ENCODE measurements around the gene GTF3C1. TPM values are rescaled to one million over a fixed set of nuclear protein-coding genes. Genes with fewer than 3 reads are reported as not detected.

Gene GTF3C1
- total RNA-seq, 1 experiment from 2014 or later, result 88.2 TPM

DNA sequence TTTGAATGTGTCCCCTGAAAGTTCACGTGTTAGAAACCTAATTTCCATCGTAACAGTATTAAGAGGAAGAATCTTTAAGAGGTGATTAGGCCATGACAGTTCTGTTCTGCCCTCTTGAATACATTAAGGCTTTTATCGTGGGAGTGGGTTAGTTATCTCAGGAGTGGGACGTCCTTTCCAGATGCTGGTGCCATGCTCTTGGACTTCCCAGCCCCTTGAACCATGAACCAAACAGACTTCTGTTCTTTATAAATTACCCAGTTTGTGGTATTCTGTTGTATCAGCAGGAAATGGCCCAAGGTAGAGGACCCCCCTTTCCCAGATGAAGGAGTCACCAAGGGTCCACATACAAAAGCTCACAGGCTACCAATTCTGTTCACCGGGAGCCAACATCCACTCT, 10.1 kb downstream of the GTF3C1 start:
- no peak for DNase-seq
- Histone ChIP-seq H3K36me3 (peaks cover 93% of the 10 kb centered on the region), H3K27me3 (no peaks in the 10 kb centered on the region), H3K9me3 (no peaks in the 10 kb centered on the region), H3K4me3 (no peak overlapping the region)

DNA sequence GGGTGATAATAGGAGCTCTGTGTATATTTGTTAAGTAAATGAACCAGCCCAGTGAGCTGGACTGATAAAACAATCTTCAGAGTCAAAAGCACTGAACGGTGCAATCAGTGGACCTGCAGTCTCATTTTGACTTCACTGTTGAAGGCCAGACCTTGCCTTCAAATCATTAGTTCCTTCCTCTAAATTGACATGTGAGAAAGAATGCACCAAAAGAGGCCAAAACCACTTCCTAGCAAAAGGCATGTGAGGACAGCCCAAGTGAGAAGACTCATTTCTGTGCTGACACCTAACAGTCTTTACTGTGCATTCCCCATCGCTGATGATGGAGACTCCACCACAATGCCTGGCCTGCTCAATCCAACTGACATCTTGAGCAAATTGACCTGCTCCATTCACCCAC, 10.6 kb downstream of the GTF3C1 start:
- H3K27me3 ChIP-seq, result no peaks in the 10 kb centered on the region
- H3K9me3 ChIP-seq, result no peaks in the 10 kb centered on the region
- DNase-seq, result no peak
- H3K36me3 ChIP-seq, result peaks cover 93% of the 10 kb centered on the region
- no peak overlapping the region for H3K4me3 ChIP-seq

DNA sequence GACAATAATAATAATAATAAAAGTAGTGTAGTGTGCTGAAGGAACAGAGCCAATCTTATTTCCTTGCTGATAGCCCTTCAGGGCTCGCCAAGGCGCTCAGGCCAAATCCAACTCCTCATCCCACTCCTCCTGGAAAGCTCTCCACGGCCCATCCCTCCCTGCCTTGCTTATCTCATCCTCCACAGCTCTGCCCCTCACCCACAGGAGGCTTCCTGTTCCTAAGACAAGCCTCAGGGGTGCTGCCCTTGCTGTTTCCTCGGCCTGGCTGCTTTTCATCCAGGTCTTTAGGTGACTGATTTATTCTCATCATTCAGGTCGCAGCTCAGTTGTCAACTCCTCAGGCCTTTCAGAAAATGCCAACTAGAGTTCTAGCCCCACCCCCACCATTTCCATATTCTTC, 11.2 kb downstream of the GTF3C1 start:
- DNase-seq, result no peak
- Histone ChIP-seq H3K9me3 (no peaks in the 10 kb centered on the region), H3K36me3 (peaks cover 93% of the 10 kb centered on the region), H3K27me3 (no peaks in the 10 kb centered on the region), H3K4me3 (no peak overlapping the region)

DNA sequence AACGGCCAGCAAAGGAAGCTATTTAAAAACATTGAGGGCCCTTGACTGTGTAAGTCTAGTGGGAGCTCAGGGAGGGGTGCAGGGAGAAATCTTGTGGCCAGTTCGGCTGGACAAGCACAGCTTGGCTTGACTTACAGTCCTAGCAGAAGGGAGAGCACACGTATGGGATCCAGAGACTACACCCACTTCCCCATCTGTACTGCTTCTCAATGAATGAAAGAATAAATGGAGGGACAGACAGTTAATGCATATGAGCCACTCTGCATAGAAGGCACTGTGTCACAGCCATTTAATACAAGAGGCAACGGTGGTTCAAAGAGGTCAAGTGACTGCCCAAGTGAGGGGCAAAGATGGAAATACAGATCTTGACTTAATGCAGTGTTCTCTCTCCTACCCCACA, 15.5 kb downstream of the GTF3C1 start:
- Histone ChIP-seq H3K4me3 (no peak overlapping the region), H3K36me3 (peaks cover 93% of the 10 kb centered on the region), H3K9me3 (no peaks in the 10 kb centered on the region), H3K27me3 (no peaks in the 10 kb centered on the region)
- no peak for DNase-seq

DNA sequence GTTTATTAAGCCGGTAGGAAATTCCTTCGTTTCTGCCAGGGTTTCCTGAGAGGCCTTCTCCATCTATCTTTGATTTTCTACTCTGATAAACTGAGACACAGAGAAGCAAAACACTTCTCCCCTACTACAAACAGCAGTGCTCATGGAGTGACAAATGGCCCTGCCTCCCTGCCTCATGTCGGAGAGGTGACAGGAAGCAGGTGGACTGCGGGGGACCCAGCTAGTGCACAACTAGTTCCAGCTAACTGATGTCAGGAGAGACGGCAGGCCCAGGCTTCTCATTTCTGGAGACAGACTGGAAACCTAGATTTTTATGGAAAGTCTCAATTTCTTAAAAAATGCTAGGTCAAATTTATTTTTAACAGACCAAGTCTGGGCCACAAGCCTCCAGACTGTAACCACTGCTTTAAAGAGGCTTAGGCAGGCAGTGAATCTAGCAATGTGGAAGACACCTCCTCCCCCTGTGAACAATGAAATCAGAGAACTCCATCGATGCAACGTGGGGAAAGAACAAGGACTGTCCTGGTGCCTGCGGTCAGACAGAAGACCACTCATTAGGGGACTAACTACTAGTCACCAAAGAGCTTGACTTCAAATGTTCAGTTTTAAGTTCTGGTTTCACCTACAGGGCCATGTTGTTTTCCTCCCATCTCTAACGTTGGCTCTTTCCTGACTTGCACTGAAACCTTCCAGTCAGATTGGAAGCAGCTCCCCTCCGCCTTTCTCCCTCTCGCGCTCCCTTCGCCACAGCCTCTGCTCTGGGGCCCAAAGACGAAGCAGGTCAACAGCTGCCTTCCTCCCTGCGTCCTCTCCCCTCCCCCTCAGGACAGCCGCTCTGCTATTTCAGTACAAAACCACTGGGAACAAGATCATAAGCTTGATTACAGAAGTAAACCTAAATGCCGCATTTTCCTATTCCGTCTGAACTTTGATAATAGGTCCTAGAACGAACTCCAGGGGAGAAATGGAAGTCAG, 17.6 kb downstream of the GTF3C1 start:
- Histone ChIP-seq H3K4me3 (no peak overlapping the region), H3K36me3 (peaks cover 95% of the 10 kb centered on the region), H3K9me3 (no peaks in the 10 kb centered on the region), H3K27me3 (no peaks in the 10 kb centered on the region)
- DNase-seq, result no peak

DNA sequence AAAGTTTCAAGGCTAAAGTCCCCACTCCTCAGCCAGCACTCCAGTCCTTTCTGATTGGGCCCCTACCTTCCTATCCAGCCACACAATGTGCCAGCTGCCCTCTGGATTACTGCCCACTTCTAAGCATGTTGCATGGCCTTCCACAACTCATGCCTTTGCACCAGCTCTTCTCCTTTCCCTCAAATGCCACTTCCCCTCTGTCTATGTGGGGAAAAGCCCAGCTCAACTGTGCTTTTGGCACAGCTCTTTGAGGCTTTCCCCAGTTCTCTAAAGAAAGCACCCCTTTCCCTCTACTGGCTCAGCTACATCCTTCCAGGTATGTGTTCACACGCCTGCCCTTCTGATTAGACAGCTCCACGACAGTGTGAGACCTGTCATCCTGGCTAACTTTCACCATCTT, 18.5 kb downstream of the GTF3C1 start:
- H3K4me3 ChIP-seq, result no peak overlapping the region
- no peak for DNase-seq
- no peaks in the 10 kb centered on the region for H3K9me3 ChIP-seq
- no peaks in the 10 kb centered on the region for H3K27me3 ChIP-seq
- peaks cover 95% of the 10 kb centered on the region for H3K36me3 ChIP-seq

DNA sequence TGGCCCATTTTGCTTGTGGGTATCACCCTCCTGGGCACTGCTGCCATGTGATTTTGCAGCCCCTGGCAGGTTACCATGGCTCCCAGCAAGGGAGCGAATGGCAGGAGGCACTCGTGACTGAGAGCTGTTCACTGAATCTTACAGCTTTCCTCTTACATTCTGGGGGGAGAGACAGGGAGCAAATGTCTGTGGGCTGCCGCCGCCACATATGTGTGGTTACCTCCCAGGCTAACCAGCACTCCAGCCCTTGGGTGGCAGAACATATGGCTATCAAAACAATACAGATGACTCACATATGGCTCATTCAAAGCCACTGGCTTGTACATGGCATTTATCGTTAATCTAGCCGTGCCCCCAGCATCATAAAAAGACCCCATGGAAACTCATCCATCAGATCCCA, 19.8 kb downstream of the GTF3C1 start:
- no peak overlapping the region for H3K4me3 ChIP-seq
- H3K9me3 ChIP-seq, result no peaks in the 10 kb centered on the region
- peaks cover 93% of the 10 kb centered on the region for H3K36me3 ChIP-seq
- DNase-seq, result no peak
- H3K27me3 ChIP-seq, result no peaks in the 10 kb centered on the region

DNA sequence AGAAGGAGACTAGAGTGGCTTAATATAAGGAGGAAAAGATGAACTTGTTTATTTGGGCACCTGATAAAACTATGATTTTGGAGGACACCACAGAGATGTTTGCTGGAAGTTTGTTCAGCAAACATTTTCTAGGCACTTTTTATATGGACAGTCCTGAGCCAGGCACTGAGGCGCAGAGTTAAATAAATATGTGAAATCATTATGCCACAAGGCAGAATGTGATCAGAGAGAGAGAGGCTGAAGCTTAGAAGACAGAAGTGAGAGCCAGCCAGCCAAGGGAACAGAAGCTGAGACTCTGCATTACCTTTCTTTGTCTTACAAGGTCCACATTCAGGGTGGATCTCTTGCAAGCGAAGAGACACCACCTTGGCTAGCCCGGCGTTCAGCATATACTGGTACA, 21.4 kb downstream of the GTF3C1 start:
- peaks cover 95% of the 10 kb centered on the region for H3K36me3 ChIP-seq
- H3K27me3 ChIP-seq, result no peaks in the 10 kb centered on the region
- DNase-seq, result no peak
- no peaks in the 10 kb centered on the region for H3K9me3 ChIP-seq
- H3K4me3 ChIP-seq, result no peak overlapping the region

DNA sequence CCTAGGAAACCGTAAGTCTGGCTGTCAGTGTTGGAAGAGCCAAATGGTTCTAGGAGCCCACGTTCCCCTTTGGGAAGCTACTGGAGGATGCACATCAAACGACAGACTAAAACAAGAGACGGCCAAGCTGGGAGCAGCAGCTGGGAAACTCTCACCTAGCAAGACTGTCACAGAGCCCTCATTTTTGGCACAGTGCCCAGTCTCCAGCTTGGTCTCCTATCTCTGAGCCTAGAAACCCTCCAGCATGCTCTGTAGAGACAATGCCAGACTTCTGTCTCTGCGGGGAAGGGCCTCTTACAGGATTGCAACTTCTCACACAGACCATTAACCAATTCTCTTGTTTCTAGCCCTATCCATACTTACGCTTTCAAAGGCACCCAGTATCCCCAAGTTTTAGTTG, 23.5 kb downstream of the GTF3C1 start:
- Histone ChIP-seq H3K9me3 (no peaks in the 10 kb centered on the region), H3K27me3 (no peaks in the 10 kb centered on the region), H3K36me3 (peaks cover 90% of the 10 kb centered on the region), H3K4me3 (no peak overlapping the region)
- DNase-seq, result no peak

DNA sequence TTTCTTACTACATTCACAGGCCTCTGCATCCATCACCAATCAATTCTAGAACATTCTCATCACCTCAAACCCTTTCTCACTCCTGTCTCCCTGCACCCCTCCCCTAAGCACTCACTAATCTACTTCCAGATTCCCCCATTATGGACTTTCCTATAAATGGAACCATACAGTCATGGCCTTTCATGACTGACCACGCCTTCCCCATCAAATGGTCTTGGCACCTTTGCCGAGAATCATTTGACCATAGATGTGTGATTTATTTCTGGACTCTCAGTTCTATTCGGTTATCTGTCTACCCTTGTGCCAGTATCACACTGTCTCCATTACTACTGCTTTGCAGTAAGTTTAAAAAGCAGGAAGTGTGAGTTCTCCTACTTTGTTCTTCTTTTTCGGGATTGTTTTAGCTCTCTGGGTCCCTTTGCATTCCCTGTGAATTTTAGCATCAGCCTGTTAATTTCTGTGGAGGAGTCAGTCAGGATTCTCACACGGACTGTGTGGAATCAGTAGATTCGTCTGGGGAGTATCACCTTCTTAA, 27.5 kb downstream of the GTF3C1 start:
- no peaks in the 10 kb centered on the region for H3K27me3 ChIP-seq
- H3K9me3 ChIP-seq, result no peaks in the 10 kb centered on the region
- DNase-seq, result no peak
- peaks cover 78% of the 10 kb centered on the region for H3K36me3 ChIP-seq
- no peak overlapping the region for H3K4me3 ChIP-seq

DNA sequence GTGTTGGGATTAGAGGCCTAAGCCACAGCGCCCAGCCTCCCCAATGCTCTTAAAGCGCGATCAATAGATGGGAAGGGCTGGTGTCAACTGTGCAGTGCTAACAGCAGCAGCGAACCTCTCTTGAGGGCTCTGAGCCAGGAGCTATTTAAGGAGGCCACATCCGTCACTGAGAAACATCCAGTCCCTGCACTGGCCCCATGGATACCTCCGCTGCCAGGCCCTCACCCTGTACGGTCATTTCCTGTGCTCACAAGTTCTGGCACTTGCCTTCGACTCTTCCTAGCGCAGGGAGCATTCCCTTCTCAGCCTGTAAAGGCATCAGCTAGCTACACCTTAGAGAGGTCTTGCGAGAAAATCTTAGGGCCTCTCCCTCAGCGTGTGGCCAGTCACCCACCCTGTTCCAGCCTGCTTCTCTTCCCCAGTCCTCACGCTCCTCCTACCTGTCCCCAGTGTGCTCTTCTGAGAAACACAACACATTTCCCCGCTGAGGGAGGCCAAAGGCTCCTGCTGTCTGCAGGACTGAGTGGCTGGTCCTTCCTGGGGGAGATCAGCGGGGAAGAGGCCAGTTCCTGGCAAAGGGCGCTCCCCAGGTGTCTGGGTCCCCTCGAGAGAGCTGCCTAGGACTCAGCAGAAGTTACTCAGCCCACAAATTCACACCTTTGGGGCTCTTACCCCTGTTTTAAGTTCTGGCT, 28.6 kb downstream of the GTF3C1 start:
- peaks cover 67% of the 10 kb centered on the region for H3K36me3 ChIP-seq
- H3K4me3 ChIP-seq, result no peak overlapping the region
- no peak for DNase-seq
- H3K27me3 ChIP-seq, result no peaks in the 10 kb centered on the region
- H3K9me3 ChIP-seq, result no peaks in the 10 kb centered on the region

DNA sequence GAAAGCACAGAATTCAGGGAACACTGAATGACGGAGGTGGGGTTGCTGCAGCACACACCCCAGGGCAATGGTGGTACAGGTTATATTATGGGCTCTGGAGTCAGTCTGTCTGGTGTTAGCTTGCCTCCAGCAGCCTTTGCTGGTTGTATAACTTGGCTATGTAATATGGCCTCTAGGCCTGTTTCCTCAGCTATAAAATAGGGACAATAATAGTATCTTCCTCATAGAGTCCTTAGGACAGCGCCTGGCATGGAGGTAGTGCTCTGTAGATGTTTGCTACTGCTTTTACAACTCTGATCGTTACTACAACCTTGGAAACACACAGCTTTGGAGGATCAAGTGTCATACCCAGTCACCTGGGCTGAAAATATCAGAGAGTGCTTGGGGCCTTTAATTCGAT, 31.5 kb downstream of the GTF3C1 start:
- DNase-seq, result no peak
- H3K36me3 ChIP-seq, result peaks cover 65% of the 10 kb centered on the region
- H3K4me3 ChIP-seq, result no peak overlapping the region
- no peaks in the 10 kb centered on the region for H3K9me3 ChIP-seq
- H3K27me3 ChIP-seq, result no peaks in the 10 kb centered on the region

DNA sequence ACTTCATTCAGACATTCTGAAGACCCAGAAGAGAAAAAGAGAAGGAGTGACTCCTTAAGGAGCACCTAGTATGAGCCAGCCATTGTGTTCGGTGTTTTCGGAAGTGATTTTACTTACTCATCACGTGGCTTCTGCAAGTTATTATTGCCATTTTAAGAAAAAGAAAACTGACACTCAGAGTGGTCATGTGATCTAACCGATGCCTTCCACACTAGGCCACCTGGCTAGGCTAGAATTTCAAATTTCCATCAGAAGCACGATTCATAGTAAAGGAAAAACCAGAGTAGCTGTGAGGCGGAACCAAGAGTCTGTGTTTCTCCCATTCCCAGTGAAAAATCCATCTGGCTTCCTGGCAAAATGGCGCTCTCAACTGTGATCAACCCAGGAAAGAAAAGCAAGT, 32.0 kb downstream of the GTF3C1 start:
- Histone ChIP-seq H3K36me3 (peaks cover 67% of the 10 kb centered on the region), H3K4me3 (no peak overlapping the region), H3K9me3 (no peaks in the 10 kb centered on the region), H3K27me3 (no peaks in the 10 kb centered on the region)
- DNase-seq, result no peak

DNA sequence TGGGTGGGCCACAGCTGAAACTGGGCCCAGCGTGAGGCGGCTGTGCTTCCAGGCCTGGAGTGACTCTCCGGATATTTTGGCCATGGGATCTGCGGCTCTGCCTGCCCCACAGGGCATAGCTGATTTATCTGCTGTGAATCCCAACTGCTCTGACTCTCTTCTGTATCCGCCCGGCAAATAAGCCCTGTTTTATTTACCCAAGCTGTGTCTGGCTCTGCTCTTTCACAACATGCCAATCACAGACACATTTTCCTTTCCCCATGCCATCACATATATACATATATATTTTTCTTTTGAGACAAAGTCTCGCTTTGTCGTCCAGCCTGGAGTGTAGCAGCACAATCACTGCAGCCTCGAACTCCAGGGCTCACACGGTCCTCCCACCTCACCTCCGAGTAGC, 33.3 kb downstream of the GTF3C1 start:
- Histone ChIP-seq H3K27me3 (no peaks in the 10 kb centered on the region), H3K9me3 (no peaks in the 10 kb centered on the region), H3K36me3 (peaks cover 71% of the 10 kb centered on the region)

DNA sequence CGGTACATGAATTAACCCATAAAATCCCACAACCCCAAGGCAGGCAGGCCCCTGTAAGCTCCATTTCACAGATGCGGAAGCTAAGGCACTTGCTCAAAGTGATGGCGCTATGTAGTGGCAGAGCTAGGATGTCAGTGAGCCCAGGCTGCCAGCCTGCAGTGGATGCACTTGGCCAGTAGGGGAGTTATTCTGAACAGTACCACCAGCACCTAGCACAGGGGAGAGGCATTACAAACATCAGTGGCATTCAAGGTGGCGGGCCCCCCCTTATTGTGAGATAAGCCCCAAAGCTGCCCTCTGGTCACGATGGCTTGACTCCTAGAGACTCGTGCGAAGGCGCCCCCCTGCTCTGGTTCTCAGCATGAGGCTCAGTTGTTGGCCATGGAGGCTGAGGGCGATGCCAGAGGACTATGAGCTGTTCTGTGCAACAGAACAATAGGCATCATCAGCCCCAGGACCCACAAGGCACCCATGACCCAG, 33.8 kb downstream of the GTF3C1 start:
- Histone ChIP-seq H3K4me3 (no peak overlapping the region), H3K9me3 (no peaks in the 10 kb centered on the region), H3K36me3 (peaks cover 72% of the 10 kb centered on the region), H3K27me3 (no peaks in the 10 kb centered on the region)
- peak; percentile 27 for DNase-seq

More for the DNA sequence above, 33.3 kb downstream of the GTF3C1 start:
- DNase-seq, result no peak
- no peak overlapping the region for H3K4me3 ChIP-seq

DNA sequence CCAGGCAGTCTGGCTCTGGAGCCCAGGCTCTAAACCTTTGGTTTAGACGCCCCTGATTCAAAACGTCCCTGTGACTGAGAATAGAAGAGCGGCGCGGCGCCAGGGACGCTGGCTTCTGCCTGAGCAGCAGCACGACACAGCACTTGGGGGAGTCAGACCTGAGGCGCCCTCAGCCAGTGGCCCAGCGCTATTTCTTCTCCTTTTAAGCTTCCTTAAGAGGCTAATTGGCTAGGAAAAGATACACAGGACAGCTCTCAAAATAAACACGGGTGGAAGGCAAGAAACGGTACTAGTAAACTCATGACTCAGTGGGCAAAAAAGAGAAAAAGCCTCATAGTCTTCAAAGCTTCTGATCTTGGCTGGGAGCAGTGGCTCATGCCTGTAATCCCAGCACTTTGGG, 34.9 kb downstream of the GTF3C1 start:
- no peak for DNase-seq
- no peaks in the 10 kb centered on the region for H3K27me3 ChIP-seq
- peaks cover 76% of the 10 kb centered on the region for H3K36me3 ChIP-seq
- no peak overlapping the region for H3K4me3 ChIP-seq
- H3K9me3 ChIP-seq, result no peaks in the 10 kb centered on the region

DNA sequence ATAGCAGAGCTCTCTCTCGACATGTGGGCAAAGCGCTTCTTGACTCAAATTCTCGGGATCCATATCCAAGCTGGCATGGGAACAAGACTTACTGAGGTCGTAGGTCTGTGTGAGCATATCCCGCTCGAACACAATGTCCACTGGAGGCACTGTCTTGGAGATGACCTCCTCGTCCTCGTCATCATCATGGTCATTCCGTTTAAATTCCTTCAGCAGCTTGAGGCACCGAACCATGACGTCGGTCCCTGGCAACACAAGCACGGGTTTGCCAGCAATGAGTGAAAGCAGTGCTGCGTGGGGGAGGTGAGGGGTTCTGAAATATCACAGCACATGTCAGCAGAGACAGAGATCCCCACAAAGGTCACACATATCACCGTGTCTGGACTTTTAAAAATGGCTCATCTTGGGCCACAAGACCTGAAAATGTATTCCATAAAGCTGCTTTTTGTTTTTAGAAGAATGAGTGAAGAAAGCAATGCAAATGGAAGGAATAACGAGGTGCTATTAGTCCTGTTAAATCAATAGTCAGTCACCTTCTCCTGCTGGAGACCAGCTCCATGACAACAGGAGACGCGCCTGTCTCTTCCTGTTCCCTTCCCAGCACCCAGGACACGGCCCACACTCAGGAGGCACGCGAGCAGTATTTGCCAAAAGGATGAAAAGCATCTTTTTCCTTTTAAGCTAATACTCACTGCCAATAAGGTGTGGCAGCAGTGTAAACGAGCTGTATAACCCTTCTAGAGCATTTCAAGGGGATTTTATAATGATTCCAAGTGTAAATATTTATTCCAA, 37.9 kb downstream of the GTF3C1 start:
- no peak overlapping the region for H3K4me3 ChIP-seq
- H3K36me3 ChIP-seq, result peaks cover 73% of the 10 kb centered on the region
- H3K9me3 ChIP-seq, result no peaks in the 10 kb centered on the region
- no peaks in the 10 kb centered on the region for H3K27me3 ChIP-seq
- DNase-seq, result no peak
